B cell (primary cell): Measurements from ENCODE around the gene LYPD3. TPM values are rescaled to one million over a fixed set of nuclear protein-coding genes. Genes with fewer than 3 reads are reported as not detected.

Experiments
- ATAC-seq: fragments of 200-7000 bp; cut with Tn5 transposase; one replicate; pipeline ENCODE4 v1.10.0; 2021; ENCODE audit warnings: low read depth, mild to moderate bottlenecking, moderate number of reproducible peaks, moderate library complexity
- CTCF ChIA-PET: fragments of 350-600 bp; sonication (Branson Sonifier 250); formaldehyde crosslinking; loops from one replicate; lab custom pipeline; 2021; ENCODE audit warnings: antibody characterized with exemption, inconsistent platforms; lab: Charles Lee
- POLR2A ChIA-PET: fragments of 350-600 bp; sonication (Branson Sonifier 250); formaldehyde crosslinking; loops from one replicate; lab custom pipeline; 2021; ENCODE audit warnings: antibody characterized with exemption; lab: Charles Lee
- DNase-seq: peaks from one replicate; pipeline ENCODE4 v3.0.0; 2013
- H2AFZ ChIP-seq: 2 replicates; pipeline ENCODE4 v1.6.1; 2012; ENCODE audit warnings: mild to moderate bottlenecking, low read depth, low read length; ENCODE audit not compliant: insufficient read depth, poor library complexity, severe bottlenecking
- H3K27ac ChIP-seq, 2 donors: 1 replicate in 1 of 2; 2 replicates in 1 of 2; pipeline ENCODE4 v1.5.1; 2012 to 2013; ENCODE audit warnings: low read length in 2 of 2, mild to moderate bottlenecking in 2 of 2, moderate library complexity in 1 of 2
- H3K27me3 ChIP-seq, 4 experiments: fragments of 200-600 bp in 1 of 4; sonication (generic) in 1 of 4; replicated peaks in 1 of 4; 1 replicate in 2 of 4; 2 replicates in 2 of 4; pipeline versions ENCODE4 v1.6.1 to v1.7.0; 2013 to 2016; ENCODE audit warnings: low read length in 3 of 4, mild to moderate bottlenecking in 2 of 4, mixed read lengths in 1 of 4, moderate library complexity in 1 of 4; ENCODE audit not compliant: insufficient read depth in 4 of 4, control insufficient read depth in 3 of 4; ENCODE audit errors: control extremely low read depth in 1 of 4
- H3K36me3 ChIP-seq, 2 experiments: replicated peaks in 1 of 2; 1 replicate in 1 of 2; 2 replicates in 1 of 2; pipeline versions ENCODE4 v1.6.1 to v1.7.1; 2013; ENCODE audit warnings: low read length in 1 of 2; ENCODE audit not compliant: insufficient read depth in 2 of 2, control insufficient read depth in 1 of 2; ENCODE audit errors: control extremely low read depth in 1 of 2, extremely low read depth in 1 of 2
- H3K4me1 ChIP-seq, 2 donors: fragments of 200-600 bp in 1 of 2; sonication (generic) in 1 of 2; 1 replicate in 1 of 2; 2 replicates in 1 of 2; pipeline versions ENCODE4 v1.5.1 to v1.6.1; 2013 to 2017; ENCODE audit warnings: low read length in 2 of 2; ENCODE audit not compliant: control insufficient read depth in 2 of 2, insufficient read depth in 2 of 2
- H3K4me2 ChIP-seq: replicated peaks from 2 replicates; pipeline ENCODE3; 2012; ENCODE audit warnings: mild to moderate bottlenecking, low read depth, low read length; ENCODE audit not compliant: poor library complexity, severe bottlenecking
- H3K4me3 ChIP-seq, 5 experiments: fragments of 200-600 bp in 1 of 5; sonication (generic) in 1 of 5; 1 replicate in 3 of 5; 2 replicates in 2 of 5; pipeline versions ENCODE4 v1.5.1 to v1.7.0; 2011 to 2016; ENCODE audit warnings: low read length in 4 of 5, mild to moderate bottlenecking in 4 of 5, low read depth in 2 of 5, control low read depth in 1 of 5, moderate library complexity in 1 of 5; ENCODE audit not compliant: insufficient read depth in 1 of 5; ENCODE audit errors: control extremely low read depth in 1 of 5, extremely low read depth in 1 of 5
- H3K79me2 ChIP-seq: fragments of 200-600 bp; sonication (generic); one replicate; pipeline ENCODE4 v1.6.0; 2016; ENCODE audit warnings: low read length; ENCODE audit not compliant: control insufficient read depth, insufficient read depth
- H3K9ac ChIP-seq: fragments of 200-600 bp; sonication (generic); 2 replicates; pipeline ENCODE4 v1.6.1; 2017; ENCODE audit warnings: mild to moderate bottlenecking, low read length, moderate library complexity
- H3K9me3 ChIP-seq, 3 donors: one replicate each; pipeline versions ENCODE4 v1.6.1 to v1.7.1; 2013; ENCODE audit warnings: low read length in 2 of 3; ENCODE audit not compliant: control insufficient read depth in 2 of 3, insufficient read depth in 1 of 3; ENCODE audit errors: control extremely low read depth in 1 of 3
- H4K20me1 ChIP-seq: 2 replicates; pipeline ENCODE4 v1.6.0; 2012; ENCODE audit warnings: mild to moderate bottlenecking, low read length; ENCODE audit not compliant: insufficient read depth, control insufficient read depth, poor library complexity, severe bottlenecking
- H3K27ac Mint-ChIP-seq: one replicate; pipeline ENCODE4 v1.8.0; 2021; ENCODE audit warnings: mixed read lengths
- H3K27me3 Mint-ChIP-seq: one replicate; pipeline ENCODE4 v1.8.0; 2021; ENCODE audit warnings: mixed read lengths
- H3K4me1 Mint-ChIP-seq: one replicate; pipeline ENCODE4 v1.8.0; 2021; ENCODE audit warnings: mixed read lengths
- H3K4me3 Mint-ChIP-seq: one replicate; pipeline ENCODE4 v1.8.0; 2021; ENCODE audit warnings: mixed read lengths
- H3K9me3 Mint-ChIP-seq: one replicate; pipeline ENCODE4 v1.8.0; 2022; ENCODE audit warnings: mixed read lengths; ENCODE audit not compliant: insufficient read depth
- CTCF ChIP-seq: fragments of 200-600 bp; IDR thresholded peaks from one replicate; pipeline ENCODE4 v1.8.0; 2022; ENCODE audit warnings: antibody characterized with exemption, mild to moderate bottlenecking
- EZH2 ChIP-seq: IDR thresholded peaks from 2 replicates; pipeline ENCODE4 v1.6.1; 2012; ENCODE audit warnings: borderline replicate concordance, low read depth, mild to moderate bottlenecking, moderate library complexity, low read length; ENCODE audit not compliant: insufficient read depth, poor library complexity, severe bottlenecking
- WGBS: methylation state at CpG from one replicate; pipeline ENCODE4 v1.1.5; 2013; ENCODE audit warnings: missing lambda C conversion rate; ENCODE audit not compliant: insufficient coverage; 5-methylcytosine and 5-hydroxymethylcytosine counted together
- intact Hi-C: fragments of 100-400 bp; cut with micrococcal nuclease; formaldehyde crosslinking; loops from one replicate; pipeline ENCODE4 v1.10.0; 2022
- polyA plus RNA-seq: library from polyadenylated mRNA; depleted of rRNA; stranded (reverse); fragments of >200 nt; gene quantifications from 2 replicates; pipeline ENCODE4 v1.2.3, GENCODE V29; 2012
- total RNA-seq, 2 donors: library from RNA; stranded (reverse); fragments of 120-200 nt in 1 of 2; gene quantifications; 1 replicate in 1 of 2; 2 replicates in 1 of 2; pipeline versions ENCODE4 v1.2.3 to v1.2.4, GENCODE V29; 2013 to 2022

LYPD3 gene
- total and polyA plus RNA-seq, 2 donors (not counting 1 experiment from before 2014, with no cell fraction given) = 0.27 to 2.2 TPM

- Mint-ChIP-seq H3K4me1 (peaks cover 39% of the 10 kb centered on the region), H3K27ac (peak overlapping the region; percentile 10), H3K27me3 (no peaks in the 10 kb centered on the region), H3K4me3 (no peak overlapping the region), H3K9me3 (no peaks in the 10 kb centered on the region)
- no peak overlapping the region for H3K4me2 ChIP-seq
- DNase-seq (no peak), ATAC-seq (no peak)
- WGBS = 93% methylated on average over 3 of the region's 3 CpGs
- TF ChIP-seq CTCF (no peak), EZH2 (no peak)
- H3K27ac ChIP-seq = no peak overlapping the region
- no peaks in the 10 kb centered on the region for H4K20me1 ChIP-seq
- H3K27me3 ChIP-seq = no peaks in the 10 kb centered on the region
- no peaks in the 10 kb centered on the region for H3K36me3 ChIP-seq
- no peak overlapping the region for H3K9ac ChIP-seq
- H3K79me2 ChIP-seq = no peaks in the 10 kb centered on the region
- no peak overlapping the region for H2AFZ ChIP-seq
- no peak overlapping the region for H3K4me3 ChIP-seq
- H3K9me3 ChIP-seq = peaks cover 0 to 7% (median 0%) of the 10 kb centered on the region in 3 donors
- peaks cover 22 to 28% of the 10 kb centered on the region in 2 donors for H3K4me1 ChIP-seq
- POLR2A ChIA-PET = interaction anchor here (0.7 kb wide), 1 partner anchor 19 kb away, joined by 9 read pairs; no protein-coding TSS in a partner anchor
- intact Hi-C loops = no loop called here
- CTCF ChIA-PET = interaction anchor here (0.9 to 10.1 kb wide), 3 partner anchors 11 to 159 kb away, joined by 3 to 127 read pairs (median 12); no protein-coding TSS in a partner anchor
Measured at GRCh38 chr19:43435775-43436174, 29.6 kb downstream of the LYPD3 start.

- CTCF ChIA-PET = interaction anchor here (1.7 to 10.1 kb wide), 3 partner anchors 13 to 376 kb away, joined by 12 to 127 read pairs (median 14); no protein-coding TSS in a partner anchor
- no peak overlapping the region for H3K4me3 ChIP-seq
- TF ChIP-seq CTCF (no peak), EZH2 (no peak)
- H2AFZ ChIP-seq = no peak overlapping the region
- intact Hi-C loops = loop anchor here (1.0 kb wide), 1 partner anchor 86 kb away; no protein-coding TSS in a partner anchor
- no peak for DNase-seq
- H3K27ac ChIP-seq = no peak overlapping the region
- H3K4me1 Mint-ChIP-seq = peaks cover 33% of the 10 kb centered on the region
- H3K79me2 ChIP-seq = no peaks in the 10 kb centered on the region
- POLR2A ChIA-PET = no interaction called here
- no peak overlapping the region for H3K4me2 ChIP-seq
- 82% methylated on average over 2 of the region's 6 CpGs for WGBS
- no peaks in the 10 kb centered on the region for H3K9me3 Mint-ChIP-seq
- no peaks in the 10 kb centered on the region for H3K27me3 Mint-ChIP-seq
- H3K36me3 ChIP-seq = no peaks in the 10 kb centered on the region
- H3K4me3 Mint-ChIP-seq = no peak overlapping the region
- no peak overlapping the region for H3K9ac ChIP-seq
- peaks cover 18 to 21% of the 10 kb centered on the region in 2 donors for H3K4me1 ChIP-seq
- no peak overlapping the region for H3K27ac Mint-ChIP-seq
- no peaks in the 10 kb centered on the region for H3K27me3 ChIP-seq
- ATAC-seq = no peak
- peaks cover 0 to 4% (median 0%) of the 10 kb centered on the region in 3 donors for H3K9me3 ChIP-seq
- no peaks in the 10 kb centered on the region for H4K20me1 ChIP-seq
Measured at GRCh38 chr19:43433689-43434088, 31.7 kb downstream of the LYPD3 start.
